PFSK-1 (cell line): ENCODE measurements around the gene ZBP1. TPM values are rescaled to one million over a fixed set of nuclear protein-coding genes. Genes with fewer than 3 reads are reported as not detected.

Experiments
- FOXP2 ChIP-seq: optimal IDR thresholded peaks from 2 replicates; pipeline ENCODE3; 2011; ENCODE audit warnings: borderline replicate concordance, control low read depth, inconsistent platforms; ENCODE audit not compliant: insufficient read depth; ENCODE audit errors: extremely low read length, extremely low read depth
- POLR2AphosphoS5 ChIP-seq: IDR thresholded peaks from 2 replicates; pipeline ENCODE4 v1.6.1; 2012; ENCODE audit warnings: low read depth, mild to moderate bottlenecking, control low read depth, low read length, moderate library complexity
- REST ChIP-seq, 2 experiments: IDR thresholded peaks; 2 replicates each; pipeline versions ENCODE4 v1.6.1 to v1.8.0; 2011 to 2012; ENCODE audit warnings: low read depth in 2 of 2, low read length in 2 of 2, control low read depth in 1 of 2, inconsistent platforms in 1 of 2, mild to moderate bottlenecking in 1 of 2, moderate library complexity in 1 of 2; ENCODE audit not compliant: insufficient read depth in 1 of 2
- SIN3A ChIP-seq: IDR thresholded peaks from 2 replicates; pipeline ENCODE4 v1.6.1; 2012; ENCODE audit warnings: mild to moderate bottlenecking, low read length, moderate library complexity, borderline replicate concordance; ENCODE audit not compliant: insufficient read depth
- TAF1 ChIP-seq: IDR thresholded peaks from 2 replicates; pipeline ENCODE4 v1.6.1; 2012; ENCODE audit warnings: low read length, control low read depth, borderline replicate concordance; ENCODE audit not compliant: insufficient read depth
- polyA plus RNA-seq: library from polyadenylated mRNA; unstranded; fragments of >200 nt; gene quantifications from one replicate; pipeline ENCODE4 v1.2.1, GENCODE V29; 2012; ENCODE audit warnings: low read depth, missing spikeins; ENCODE audit not compliant: insufficient read length

ZBP1 gene
- not detected for polyA plus RNA-seq

- TF ChIP-seq FOXP2 (no peak), POLR2AphosphoS5 (no peak), SIN3A (no peak), REST (IDR thresholded peaks at IDR 0.05; ENCODE audit: insufficient read depth in 1 of 2, low read depth in 2 of 2, low read length in 2 of 2) (no peak), TAF1 (no peak)
Measured at GRCh38 chr20:57620274-57620990, at the start of gene ZBP1. Gene ZBP1 (minus strand): TSS chr20:57620426. CDS start chr20:57620295, 131 bp downstream.

- TF ChIP-seq REST (IDR thresholded peaks at IDR 0.05; ENCODE audit: insufficient read depth in 1 of 2, low read depth in 2 of 2, low read length in 2 of 2) (no peak), SIN3A (no peak), POLR2AphosphoS5 (no peak), FOXP2 (no peak), TAF1 (no peak)
Measured at GRCh38 chr20:57669632-57670031, 49.4 kb upstream of the ZBP1 start.

GRCh38 chr20:57667924-57668782 lies 47.9 kb upstream of the ZBP1 start:
- no peak for TF ChIP-seq SIN3A
- TF ChIP-seq POLR2AphosphoS5, result no peak
- TF ChIP-seq TAF1, result no peak
- no peak for TF ChIP-seq FOXP2
- TF ChIP-seq REST (IDR thresholded peaks at IDR 0.05; ENCODE audit: insufficient read depth in 1 of 2, low read depth in 2 of 2, low read length in 2 of 2), result no peak

- TF ChIP-seq FOXP2 (no peak), POLR2AphosphoS5 (no peak), REST (IDR thresholded peaks at IDR 0.05; ENCODE audit: insufficient read depth in 1 of 2, low read depth in 2 of 2, low read length in 2 of 2) (no peak), SIN3A (no peak), TAF1 (no peak)
Measured at GRCh38 chr20:57667388-57667787, 47.2 kb upstream of the ZBP1 start.
